ENCODE measurements around the gene RIPOR1.
"Not testable (repeated sequence)": the region's sequence is repeated elsewhere in the genome, so short reads cannot be mapped to it uniquely, and the experiment has no call there.

RIPOR1 gene

GRCh38 chr16:67528222-67528869, at the start of gene RIPOR1:
TSS of gene RIPOR1 (plus strand) at chr16:67528829. CDS start at chr16:67538447, 9,618 bp downstream.
- Histone ChIP-seq H3K27ac (ENCODE audit: low read length) (peak within 1 kb of the TSS; percentile 79), H3K27me3 (ENCODE audit: low read depth, low read length) (peaks cover 4% of the 10 kb centered on the region), H3K9me3 (ENCODE audit: control insufficient read depth in 1 of 2, low read length in 2 of 2) (no peaks in the 10 kb centered on the region), H3K4me3 (ENCODE audit: low read depth in 1 of 2, low read length in 2 of 2) (peak within 1 kb of the TSS; percentile 91 to 94), H3K36me3 (ENCODE audit: control insufficient read depth in 1 of 2, insufficient read depth in 2 of 2, low read length in 2 of 2) (no peaks in the 10 kb centered on the region), H3K4me1 (ENCODE audit: control insufficient read depth in 1 of 2, insufficient read depth in 2 of 2, low read length in 2 of 2) (peaks cover 8 to 21% of the 10 kb centered on the region in 2 donors)

- peak within 1 kb of the TSS; percentile 92 to 99 for H3K4me3 ChIP-seq (ENCODE audit: low read depth in 1 of 2, low read length in 2 of 2)
- H3K9me3 ChIP-seq (ENCODE audit: control insufficient read depth in 1 of 2, low read length in 2 of 2): no peaks in the 10 kb centered on the region
- no peaks in the 10 kb centered on the region for H3K27me3 ChIP-seq (ENCODE audit: low read depth, low read length)
- peaks cover 0 to 16% of the 10 kb centered on the region in 2 donors for H3K36me3 ChIP-seq (ENCODE audit: control insufficient read depth in 1 of 2, insufficient read depth in 2 of 2, low read length in 2 of 2)
- peaks cover 4 to 36% of the 10 kb centered on the region in 2 donors for H3K4me1 ChIP-seq (ENCODE audit: control insufficient read depth in 1 of 2, insufficient read depth in 2 of 2, low read length in 2 of 2)
- H3K27ac ChIP-seq (ENCODE audit: low read length): peak within 1 kb of the TSS; percentile 93
These were observed 47.6 kb upstream of the RIPOR1 start, which contains the start of gene ATP6V0D1 for GRCh38 chr16:67480833-67481560. TSS of gene ATP6V0D1 (minus strand) at chr16:67481157. CDS start at chr16:67481086, 71 bp downstream.

- H3K4me3 ChIP-seq (ENCODE audit: low read depth in 1 of 2, low read length in 2 of 2): peak overlapping the region; percentile 67 to 99
- peaks cover 4 to 31% of the 10 kb centered on the region in 2 donors for H3K4me1 ChIP-seq (ENCODE audit: control insufficient read depth in 1 of 2, insufficient read depth in 2 of 2, low read length in 2 of 2)
- H3K27me3 ChIP-seq (ENCODE audit: low read depth, low read length): no peaks in the 10 kb centered on the region
- no peaks in the 10 kb centered on the region for H3K9me3 ChIP-seq (ENCODE audit: control insufficient read depth in 1 of 2, low read length in 2 of 2)
- H3K36me3 ChIP-seq (ENCODE audit: control insufficient read depth in 1 of 2, insufficient read depth in 2 of 2, low read length in 2 of 2): peaks cover 0 to 16% of the 10 kb centered on the region in 2 donors
- H3K27ac ChIP-seq (ENCODE audit: low read length): peak overlapping the region; percentile 77
These were observed 46.9 kb upstream of the RIPOR1 start for GRCh38 chr16:67481561-67482232.

- Histone ChIP-seq H3K27ac (ENCODE audit: low read length) (peak overlapping the region; percentile 77), H3K4me3 (ENCODE audit: low read depth in 1 of 2, low read length in 2 of 2) (peak overlapping the region; percentile 67 to 99), H3K4me1 (ENCODE audit: control insufficient read depth in 1 of 2, insufficient read depth in 2 of 2, low read length in 2 of 2) (peaks cover 4 to 31% of the 10 kb centered on the region in 2 donors), H3K9me3 (ENCODE audit: control insufficient read depth in 1 of 2, low read length in 2 of 2) (no peaks in the 10 kb centered on the region), H3K36me3 (ENCODE audit: control insufficient read depth in 1 of 2, insufficient read depth in 2 of 2, low read length in 2 of 2) (peaks cover 0 to 16% of the 10 kb centered on the region in 2 donors), H3K27me3 (ENCODE audit: low read depth, low read length) (no peaks in the 10 kb centered on the region)
These were observed 46.2 kb upstream of the RIPOR1 start for GRCh38 chr16:67482233-67482924.

- Histone ChIP-seq H3K4me1 (ENCODE audit: control insufficient read depth in 1 of 2, insufficient read depth in 2 of 2, low read length in 2 of 2) (peaks cover 4 to 31% of the 10 kb centered on the region in 2 donors), H3K4me3 (ENCODE audit: low read depth in 1 of 2, low read length in 2 of 2) (peak within 1 kb of the TSS; percentile 67 to 99), H3K36me3 (ENCODE audit: control insufficient read depth in 1 of 2, insufficient read depth in 2 of 2, low read length in 2 of 2) (peaks cover 0 to 16% of the 10 kb centered on the region in 2 donors)
These were observed 45.5 kb upstream of the RIPOR1 start, which contains the start of gene AGRP for GRCh38 chr16:67483150-67483549. TSS of gene AGRP (minus strand) at chr16:67483547. CDS start at chr16:67483398, 149 bp downstream.

GRCh38 chr16:67483731-67484525, 44.7 kb upstream of the RIPOR1 start:
- Histone ChIP-seq H3K9me3 (ENCODE audit: control insufficient read depth in 1 of 2, low read length in 2 of 2) (no peaks in the 10 kb centered on the region), H3K27me3 (ENCODE audit: low read depth, low read length) (no peaks in the 10 kb centered on the region), H3K4me1 (ENCODE audit: control insufficient read depth in 1 of 2, insufficient read depth in 2 of 2, low read length in 2 of 2) (peaks cover 4 to 29% of the 10 kb centered on the region in 2 donors), H3K4me3 (ENCODE audit: low read depth in 1 of 2, low read length in 2 of 2) (no peak overlapping the region), H3K27ac (ENCODE audit: low read length) (no peak overlapping the region), H3K36me3 (ENCODE audit: control insufficient read depth in 1 of 2, insufficient read depth in 2 of 2, low read length in 2 of 2) (peaks cover 0 to 16% of the 10 kb centered on the region in 2 donors)

More at GRCh38 chr16:67483150-67483549, 45.5 kb upstream of the RIPOR1 start, which contains the start of gene AGRP:
- Histone ChIP-seq H3K9me3 (ENCODE audit: control insufficient read depth in 1 of 2, low read length in 2 of 2) (no peaks in the 10 kb centered on the region), H3K27me3 (ENCODE audit: low read depth, low read length) (no peaks in the 10 kb centered on the region), H3K27ac (ENCODE audit: low read length) (no peak within 1 kb of the TSS)

GRCh38 chr16:67486805-67487204, 41.8 kb upstream of the RIPOR1 start:
- peaks cover 0 to 9% of the 10 kb centered on the region in 2 donors for H3K36me3 ChIP-seq (ENCODE audit: control insufficient read depth in 1 of 2, insufficient read depth in 2 of 2, low read length in 2 of 2)
- no peaks in the 10 kb centered on the region for H3K9me3 ChIP-seq (ENCODE audit: control insufficient read depth in 1 of 2, low read length in 2 of 2)
- no peaks in the 10 kb centered on the region for H3K27me3 ChIP-seq (ENCODE audit: low read depth, low read length)
- H3K27ac ChIP-seq (ENCODE audit: low read length): no peak overlapping the region
- H3K4me1 ChIP-seq (ENCODE audit: control insufficient read depth in 1 of 2, insufficient read depth in 2 of 2, low read length in 2 of 2): peaks cover 12 to 40% of the 10 kb centered on the region in 2 donors
- H3K4me3 ChIP-seq (ENCODE audit: low read depth in 1 of 2, low read length in 2 of 2): no peak overlapping the region

- H3K36me3 ChIP-seq (ENCODE audit: control insufficient read depth in 1 of 2, insufficient read depth in 2 of 2, low read length in 2 of 2); H3K27ac ChIP-seq (ENCODE audit: low read length); H3K9me3 ChIP-seq (ENCODE audit: control insufficient read depth in 1 of 2, low read length in 2 of 2); H3K4me3 ChIP-seq (ENCODE audit: low read depth in 1 of 2, low read length in 2 of 2); H3K27me3 ChIP-seq (ENCODE audit: low read depth, low read length): not testable (repeated sequence)
- peaks cover 12 to 33% of the 10 kb centered on the region in 2 donors for H3K4me1 ChIP-seq (ENCODE audit: control insufficient read depth in 1 of 2, insufficient read depth in 2 of 2, low read length in 2 of 2)
These were observed 41.1 kb upstream of the RIPOR1 start for GRCh38 chr16:67487561-67487960.

- Histone ChIP-seq H3K4me3 (ENCODE audit: low read depth in 1 of 2, low read length in 2 of 2) (no peak overlapping the region), H3K9me3 (ENCODE audit: control insufficient read depth in 1 of 2, low read length in 2 of 2) (no peaks in the 10 kb centered on the region), H3K4me1 (ENCODE audit: control insufficient read depth in 1 of 2, insufficient read depth in 2 of 2, low read length in 2 of 2) (peaks cover 12 to 34% of the 10 kb centered on the region in 2 donors), H3K27ac (ENCODE audit: low read length) (peak overlapping the region; percentile 42), H3K36me3 (ENCODE audit: control insufficient read depth in 1 of 2, insufficient read depth in 2 of 2, low read length in 2 of 2) (peaks cover 0 to 1% of the 10 kb centered on the region in 2 donors), H3K27me3 (ENCODE audit: low read depth, low read length) (no peaks in the 10 kb centered on the region)
These were observed 39.1 kb upstream of the RIPOR1 start for GRCh38 chr16:67489401-67490083.
